HUES6 (cell line): ENCODE results near the gene STC2.
"Not testable (repeated sequence)": the region's sequence is repeated elsewhere in the genome, so short reads cannot be mapped to it uniquely, and the experiment has no call there.

ENCODE experiments used
- H3K27ac ChIP-seq: 2 replicates; pipeline ENCODE4 v1.7.0; 2013; ENCODE audit warnings: low read depth, mild to moderate bottlenecking, low read length, inconsistent platforms
- H3K27me3 ChIP-seq: 2 replicates; pipeline ENCODE4 v1.6.1; 2013; ENCODE audit warnings: low read length; ENCODE audit not compliant: control insufficient read depth, insufficient read depth
- H3K36me3 ChIP-seq: 2 replicates; pipeline ENCODE4 v1.6.1; 2013; ENCODE audit warnings: low read length; ENCODE audit not compliant: control insufficient read depth, insufficient read depth
- H3K4me1 ChIP-seq: 2 replicates; pipeline ENCODE4 v1.6.1; 2013; ENCODE audit warnings: low read length; ENCODE audit not compliant: control insufficient read depth, insufficient read depth
- H3K4me3 ChIP-seq: 2 replicates; pipeline ENCODE4 v1.5.1; 2013; ENCODE audit warnings: low read depth, low read length
- H3K9ac ChIP-seq: one replicate; pipeline ENCODE4 v1.6.1; 2013; ENCODE audit warnings: mild to moderate bottlenecking, low read length
- H3K9me3 ChIP-seq: 2 replicates; pipeline ENCODE4 v1.6.1; 2013; ENCODE audit warnings: low read depth, low read length; ENCODE audit not compliant: control insufficient read depth, insufficient read depth

STC2 gene

GRCh38 chr5:173327948-173328843 lies at the start of gene STC2:
Gene STC2 (minus strand): TSS chr5:173328414. CDS start chr5:173328193, 221 bp downstream.
- Histone ChIP-seq H3K9me3 (no peaks in the 10 kb centered on the region), H3K4me1 (peaks cover 33% of the 10 kb centered on the region), H3K9ac (peak within 1 kb of the TSS; percentile 84), H3K27me3 (peaks cover 67% of the 10 kb centered on the region), H3K4me3 (peak within 1 kb of the TSS; percentile 77), H3K27ac (peak within 1 kb of the TSS; percentile 86), H3K36me3 (peaks cover 31% of the 10 kb centered on the region)

- Histone ChIP-seq H3K27ac (no peak overlapping the region), H3K4me1 (no peaks in the 10 kb centered on the region), H3K9ac (no peak overlapping the region), H3K36me3 (no peaks in the 10 kb centered on the region), H3K4me3 (no peak overlapping the region), H3K27me3 (no peaks in the 10 kb centered on the region), H3K9me3 (peaks cover 22% of the 10 kb centered on the region)
These were observed 43.2 kb upstream of the STC2 start for GRCh38 chr5:173371400-173371799.

- H3K27ac ChIP-seq, H3K9ac ChIP-seq, H3K9me3 ChIP-seq, H3K36me3 ChIP-seq, H3K4me1 ChIP-seq, H3K4me3 ChIP-seq, H3K27me3 ChIP-seq: not testable (repeated sequence)
These were observed 35.2 kb upstream of the STC2 start for GRCh38 chr5:173363406-173363805.

- Histone ChIP-seq H3K27ac (no peak overlapping the region), H3K9me3 (no peaks in the 10 kb centered on the region; the same call in 1 of the 2 replicates), H3K9ac (no peak overlapping the region), H3K4me3 (no peak overlapping the region), H3K36me3 (no peaks in the 10 kb centered on the region), H3K27me3 (0 out of 2 replicates have a peak, but pooled peaks cover 5% of the 10 kb centered on the region), H3K4me1 (peaks cover 12% of the 10 kb centered on the region)
These were observed 27.3 kb upstream of the STC2 start for GRCh38 chr5:173355561-173355960.

GRCh38 chr5:173354645-173355044 lies 26.4 kb upstream of the STC2 start:
- H3K36me3 ChIP-seq: no peaks in the 10 kb centered on the region
- peaks cover 12% of the 10 kb centered on the region for H3K4me1 ChIP-seq
- H3K4me3 ChIP-seq: no peak overlapping the region
- no peak overlapping the region for H3K9ac ChIP-seq
- no peaks in the 10 kb centered on the region; the same call in 1 of the 2 replicates for H3K9me3 ChIP-seq
- no peak overlapping the region for H3K27ac ChIP-seq
- H3K27me3 ChIP-seq: 0 out of 2 replicates have a peak, but pooled peaks cover 5% of the 10 kb centered on the region

GRCh38 chr5:173352366-173353349 lies 24.4 kb upstream of the STC2 start:
- H3K27me3 ChIP-seq: 0 out of 2 replicates have a peak, but pooled peaks cover 5% of the 10 kb centered on the region

GRCh38 chr5:173342813-173343755 lies 14.9 kb upstream of the STC2 start:
- Histone ChIP-seq H3K9me3 (no peaks in the 10 kb centered on the region), H3K4me3 (no peak overlapping the region), H3K27me3 (no peaks in the 10 kb centered on the region), H3K9ac (no peak overlapping the region), H3K27ac (no peak overlapping the region), H3K36me3 (no peaks in the 10 kb centered on the region), H3K4me1 (peaks cover 19% of the 10 kb centered on the region)

More at GRCh38 chr5:173352366-173353349, 24.4 kb upstream of the STC2 start:
- H3K4me3 ChIP-seq: no peak overlapping the region
- peaks cover 12% of the 10 kb centered on the region for H3K4me1 ChIP-seq
- no peaks in the 10 kb centered on the region for H3K9me3 ChIP-seq
- no peak overlapping the region for H3K9ac ChIP-seq
- no peaks in the 10 kb centered on the region for H3K36me3 ChIP-seq
- no peak overlapping the region for H3K27ac ChIP-seq

- no peaks in the 10 kb centered on the region for H3K9me3 ChIP-seq
- H3K9ac ChIP-seq: no peak overlapping the region
- no peaks in the 10 kb centered on the region for H3K36me3 ChIP-seq
- no peak overlapping the region for H3K27ac ChIP-seq
- H3K4me1 ChIP-seq: peaks cover 19% of the 10 kb centered on the region
- no peak overlapping the region for H3K4me3 ChIP-seq
- H3K27me3 ChIP-seq: no peaks in the 10 kb centered on the region
These were observed 13.8 kb upstream of the STC2 start for GRCh38 chr5:173341961-173342430.

GRCh38 chr5:173340984-173341383 lies 12.8 kb upstream of the STC2 start:
- H3K36me3 ChIP-seq: no peaks in the 10 kb centered on the region
- no peak overlapping the region for H3K4me3 ChIP-seq
- H3K4me1 ChIP-seq: peaks cover 19% of the 10 kb centered on the region
- no peak overlapping the region for H3K27ac ChIP-seq
- H3K9ac ChIP-seq: no peak overlapping the region
- no peaks in the 10 kb centered on the region for H3K9me3 ChIP-seq
- H3K27me3 ChIP-seq: no peaks in the 10 kb centered on the region

GRCh38 chr5:173340451-173340850 lies 12.2 kb upstream of the STC2 start:
- no peaks in the 10 kb centered on the region for H3K36me3 ChIP-seq
- no peak overlapping the region for H3K4me3 ChIP-seq
- peaks cover 19% of the 10 kb centered on the region for H3K4me1 ChIP-seq
- H3K27ac ChIP-seq: no peak overlapping the region
- H3K9me3 ChIP-seq: no peaks in the 10 kb centered on the region
- H3K9ac ChIP-seq: no peak overlapping the region
- H3K27me3 ChIP-seq: no peaks in the 10 kb centered on the region
